Peyer's patch (tissue), 4 donors: ENCODE results near the gene PPP1R8. TPM values are rescaled to one million over a fixed set of nuclear protein-coding genes. Genes with fewer than 3 reads are reported as not detected.
"Not testable (repeated sequence)": the region's sequence is repeated elsewhere in the genome, so short reads cannot be mapped to it uniquely, and the experiment has no call there.

Source experiments
- DNase-seq, 3 donors: peaks; one replicate each; pipeline ENCODE4 v3.0.0-alpha.2; 2017 to 2019
- H3K27ac ChIP-seq, 4 donors: fragments of 200-600 bp; sonication (generic); one replicate each; pipeline ENCODE4 v1.5.1; 2016 to 2019
- H3K27me3 ChIP-seq, 2 donors: fragments of 200-600 bp; sonication (generic); one replicate each; pipeline ENCODE4 v1.5.1; 2019
- H3K36me3 ChIP-seq, 3 donors: fragments of 200-600 bp; sonication (generic); one replicate each; pipeline ENCODE4 v1.5.1; 2016 to 2019
- H3K4me1 ChIP-seq, 4 donors: fragments of 200-600 bp; sonication (generic); one replicate each; pipeline ENCODE4 v1.5.1; 2016 to 2019
- H3K4me3 ChIP-seq, 4 donors: fragments of 200-600 bp; sonication (generic); 1 replicate in 3 of 4; 2 replicates in 1 of 4; pipeline ENCODE4 v1.5.1; 2016 to 2019; ENCODE audit warnings: mild to moderate bottlenecking in 1 of 4
- H3K9me3 ChIP-seq, 4 donors: fragments of 200-600 bp; sonication (generic); one replicate each; pipeline ENCODE4 v1.5.1; 2016 to 2019; ENCODE audit warnings: mild to moderate bottlenecking in 1 of 4
- POLR2A ChIP-seq, 2 donors: fragments of 450-650 bp; IDR thresholded peaks; one replicate each; pipeline ENCODE4 v1.5.1; 2017; ENCODE audit warnings: antibody characterized with exemption in 2 of 2, mild to moderate bottlenecking in 2 of 2, moderate library complexity in 2 of 2
- total RNA-seq, 4 donors: library from RNA; depleted of rRNA; stranded (reverse); fragments of >200 nt; gene quantifications; one replicate each; pipeline ENCODE4 v1.1.0, GENCODE V29; 2016
- TF ChIP-seq, protein P1 (sequence below), 6 experiments: fragments of 450-650 bp in 4 of 6; fragments of 200-600 bp in 2 of 6; sonication (generic) in 1 of 6; IDR thresholded peaks; one replicate each; pipeline ENCODE4 v1.5.1; 2017 to 2019; ENCODE audit warnings: antibody characterized with exemption in 6 of 6, mild to moderate bottlenecking in 3 of 6, moderate library complexity in 1 of 6

The PPP1R8 gene
- total RNA-seq, 4 donors from 2014 or later, result 19.1 to 82.5 (median 27.0) TPM

- peaks cover 0 to 44% (median 0%) of the 10 kb centered on the region in 3 donors for H3K36me3 ChIP-seq
- no peaks in the 10 kb centered on the region for H3K27me3 ChIP-seq
- H3K27ac ChIP-seq, result peak overlapping the region in 1 of 4 donors; percentile 8
- peaks cover 0 to 17% (median 0%) of the 10 kb centered on the region in 4 donors for H3K4me1 ChIP-seq
- no peak overlapping the region for H3K4me3 ChIP-seq
- no peaks in the 10 kb centered on the region for H3K9me3 ChIP-seq
- no peak for TF ChIP-seq POLR2A (IDR thresholded peaks at IDR 0.05)
- no peak for DNase-seq
These were observed 41.0 kb upstream of the PPP1R8 start for GRCh38 chr1:27789540-27790041.

- not testable (repeated sequence) for H3K4me3 ChIP-seq, H3K9me3 ChIP-seq, DNase-seq, H3K27me3 ChIP-seq, H3K27ac ChIP-seq
- Histone ChIP-seq H3K36me3 (peaks cover 0 to 51% (median 0%) of the 10 kb centered on the region in 3 donors), H3K4me1 (peaks cover 0 to 17% (median 0%) of the 10 kb centered on the region in 4 donors)
These were observed 40.3 kb upstream of the PPP1R8 start for GRCh38 chr1:27790270-27790669.

- H3K36me3 ChIP-seq, result peaks cover 0 to 85% (median 0%) of the 10 kb centered on the region in 3 donors
- H3K27ac ChIP-seq, result no peak overlapping the region
- TF ChIP-seq, protein P1, sequence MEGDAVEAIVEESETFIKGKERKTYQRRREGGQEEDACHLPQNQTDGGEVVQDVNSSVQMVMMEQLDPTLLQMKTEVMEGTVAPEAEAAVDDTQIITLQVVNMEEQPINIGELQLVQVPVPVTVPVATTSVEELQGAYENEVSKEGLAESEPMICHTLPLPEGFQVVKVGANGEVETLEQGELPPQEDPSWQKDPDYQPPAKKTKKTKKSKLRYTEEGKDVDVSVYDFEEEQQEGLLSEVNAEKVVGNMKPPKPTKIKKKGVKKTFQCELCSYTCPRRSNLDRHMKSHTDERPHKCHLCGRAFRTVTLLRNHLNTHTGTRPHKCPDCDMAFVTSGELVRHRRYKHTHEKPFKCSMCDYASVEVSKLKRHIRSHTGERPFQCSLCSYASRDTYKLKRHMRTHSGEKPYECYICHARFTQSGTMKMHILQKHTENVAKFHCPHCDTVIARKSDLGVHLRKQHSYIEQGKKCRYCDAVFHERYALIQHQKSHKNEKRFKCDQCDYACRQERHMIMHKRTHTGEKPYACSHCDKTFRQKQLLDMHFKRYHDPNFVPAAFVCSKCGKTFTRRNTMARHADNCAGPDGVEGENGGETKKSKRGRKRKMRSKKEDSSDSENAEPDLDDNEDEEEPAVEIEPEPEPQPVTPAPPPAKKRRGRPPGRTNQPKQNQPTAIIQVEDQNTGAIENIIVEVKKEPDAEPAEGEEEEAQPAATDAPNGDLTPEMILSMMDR (IDR thresholded peaks at IDR 0.05), result no peak
- no peak for TF ChIP-seq POLR2A (IDR thresholded peaks at IDR 0.05)
- no peak for DNase-seq
- H3K4me1 ChIP-seq, result no peaks in the 10 kb centered on the region
- H3K27me3 ChIP-seq, result no peaks in the 10 kb centered on the region
- no peak overlapping the region for H3K4me3 ChIP-seq
- H3K9me3 ChIP-seq, result no peaks in the 10 kb centered on the region
These were observed 35.0 kb upstream of the PPP1R8 start for GRCh38 chr1:27795601-27796000.

DNA sequence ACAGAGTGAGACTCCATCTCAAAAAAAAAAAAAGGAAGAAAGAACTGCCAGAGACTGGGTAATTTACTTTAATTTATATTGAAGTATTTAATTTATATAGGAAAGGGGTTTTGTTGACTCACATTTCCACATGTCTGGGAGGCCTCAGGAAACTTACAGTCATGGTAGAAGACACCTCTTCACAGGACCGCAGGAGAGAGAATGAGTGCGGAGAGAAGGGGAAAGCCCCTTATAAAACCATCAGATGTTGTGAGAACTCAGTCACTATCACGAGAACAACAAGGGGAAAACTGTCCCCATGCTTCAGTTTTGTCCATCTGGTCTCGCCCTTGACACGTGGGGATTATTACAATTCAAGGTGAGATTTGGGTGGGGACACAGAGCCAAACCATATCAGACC, 25.8 kb upstream of the PPP1R8 start:
- TF ChIP-seq POLR2A (IDR thresholded peaks at IDR 0.05), result no peak
- TF ChIP-seq, protein P1 (IDR thresholded peaks at IDR 0.05), result no peak
- no peak for DNase-seq
- H3K9me3 ChIP-seq, result no peaks in the 10 kb centered on the region
- no peaks in the 10 kb centered on the region for H3K27me3 ChIP-seq
- no peak overlapping the region for H3K4me3 ChIP-seq
- peaks cover 0 to 66% (median 0%) of the 10 kb centered on the region in 3 donors for H3K36me3 ChIP-seq
- no peak overlapping the region for H3K27ac ChIP-seq
- no peaks in the 10 kb centered on the region for H3K4me1 ChIP-seq

GRCh38 chr1:27806758-27807157, 23.8 kb upstream of the PPP1R8 start:
- H3K27me3 ChIP-seq, result no peaks in the 10 kb centered on the region
- H3K4me1 ChIP-seq, result no peaks in the 10 kb centered on the region
- TF ChIP-seq POLR2A (IDR thresholded peaks at IDR 0.05), result no peak
- TF ChIP-seq, protein P1 (IDR thresholded peaks at IDR 0.05), result no peak
- DNase-seq, result no peak
- no peaks in the 10 kb centered on the region for H3K9me3 ChIP-seq
- peaks cover 0 to 54% (median 0%) of the 10 kb centered on the region in 3 donors for H3K36me3 ChIP-seq
- H3K27ac ChIP-seq, result no peak overlapping the region
- H3K4me3 ChIP-seq, result no peak overlapping the region

GRCh38 chr1:27807385-27807784, 23.2 kb upstream of the PPP1R8 start:
- Histone ChIP-seq H3K36me3 (peaks cover 0 to 54% (median 0%) of the 10 kb centered on the region in 3 donors), H3K27me3 (no peaks in the 10 kb centered on the region), H3K27ac (no peak overlapping the region), H3K4me1 (no peaks in the 10 kb centered on the region), H3K4me3 (no peak overlapping the region), H3K9me3 (no peaks in the 10 kb centered on the region)
- TF ChIP-seq, protein P1 (IDR thresholded peaks at IDR 0.05), result peak in 1 of 6 experiments; percentile 17
- no peak for TF ChIP-seq POLR2A (IDR thresholded peaks at IDR 0.05)
- DNase-seq, result no peak

DNA sequence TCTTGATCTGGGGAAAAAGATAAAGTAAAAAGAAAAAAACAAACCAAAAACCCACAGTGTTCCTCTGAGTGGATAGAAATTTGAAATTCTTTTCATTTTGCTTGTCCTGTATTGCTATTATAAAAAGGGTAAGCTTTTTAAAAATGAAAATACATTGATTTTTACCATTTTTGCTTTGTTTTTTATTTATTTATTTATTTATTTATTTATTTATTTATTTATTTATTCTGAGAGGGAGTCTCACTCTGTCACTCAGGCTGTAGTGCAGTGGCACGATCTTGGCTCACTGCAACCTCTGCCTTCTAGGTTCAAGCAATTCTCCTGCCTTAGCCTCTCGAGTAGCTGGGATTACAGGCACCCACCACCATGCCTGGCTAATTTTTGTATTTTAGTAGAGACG, 22.5 kb upstream of the PPP1R8 start:
- H3K4me1 ChIP-seq, DNase-seq, H3K27ac ChIP-seq, H3K9me3 ChIP-seq, H3K4me3 ChIP-seq, H3K27me3 ChIP-seq: not testable (repeated sequence)
- peaks cover 0 to 54% (median 0%) of the 10 kb centered on the region in 3 donors for H3K36me3 ChIP-seq
